ENCODE results near the gene KRT8.

The KRT8 gene

GRCh38 chr12:52924764-52925716 is 20.2 kb upstream of the KRT8 start:
- no peak for DNase-seq

DNA sequence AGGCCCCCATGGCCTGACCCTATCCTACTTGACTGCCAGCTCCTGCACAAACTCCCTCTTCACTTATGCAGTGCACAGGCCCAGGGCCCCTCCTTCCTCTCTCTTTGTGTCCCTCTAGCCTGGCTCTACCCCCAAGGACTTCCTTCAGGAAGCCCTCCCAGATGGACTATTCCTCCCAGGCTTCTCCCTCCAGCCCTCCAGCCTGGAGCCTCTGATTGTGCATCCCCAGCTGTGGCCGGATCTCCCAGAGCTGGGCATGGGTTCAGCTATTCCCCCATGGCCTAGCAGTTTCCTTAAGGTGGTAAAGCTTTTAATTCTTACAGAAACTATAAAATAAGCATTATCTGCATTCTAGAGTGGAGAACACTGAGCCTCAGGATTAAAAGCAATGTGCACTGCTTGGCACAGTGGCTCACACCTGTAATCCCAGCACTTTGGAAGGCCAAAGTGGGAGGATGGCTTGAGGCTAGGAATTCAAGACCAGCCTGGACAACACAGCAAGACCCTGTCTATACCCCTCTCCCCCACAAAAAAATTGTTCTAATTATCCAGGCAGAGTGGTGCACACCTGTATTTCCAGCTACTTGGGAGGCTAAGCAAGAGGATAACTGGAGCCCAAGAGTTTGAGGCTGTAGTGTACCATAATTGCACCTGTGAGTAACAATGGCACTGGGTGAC is 16.8 kb upstream of the KRT8 start:
- DNase-seq, result no peak

- no peak for DNase-seq
These were observed 16.1 kb upstream of the KRT8 start for GRCh38 chr12:52920937-52921336.

DNA sequence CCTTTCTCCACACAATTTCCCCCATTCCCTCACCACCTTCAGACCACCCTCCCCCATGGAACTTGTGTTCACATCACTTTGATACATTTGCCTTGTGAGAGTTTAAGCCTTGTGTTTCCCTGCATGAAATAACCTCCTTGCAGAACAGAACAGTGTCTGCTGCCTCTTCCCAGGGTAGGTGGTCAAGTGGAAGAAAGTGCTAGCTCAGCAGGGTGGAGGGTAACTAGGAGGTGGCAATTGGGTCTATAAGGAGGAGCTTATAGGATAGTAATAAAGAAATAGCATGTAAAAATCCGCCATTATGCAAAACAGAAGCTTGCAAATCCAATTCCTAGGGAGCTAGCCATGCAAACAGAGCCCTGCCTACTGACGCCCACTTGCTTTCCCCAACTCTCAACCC is 13.9 kb upstream of the KRT8 start:
- no peak for DNase-seq

- no peak for DNase-seq
These were observed 13.5 kb upstream of the KRT8 start for GRCh38 chr12:52918351-52918750.

- DNase-seq, result no peak
These were observed 12.9 kb upstream of the KRT8 start for GRCh38 chr12:52917800-52918199.

GRCh38 chr12:52916216-52916615 is 11.3 kb upstream of the KRT8 start:
- DNase-seq, result no peak

- no peak for DNase-seq
These were observed 10.8 kb upstream of the KRT8 start for GRCh38 chr12:52915637-52916036.

GRCh38 chr12:52914576-52915121 is 9.8 kb upstream of the KRT8 start:
- DNase-seq, result no peak

GRCh38 chr12:52913431-52913821 is 8.6 kb upstream of the KRT8 start:
- no peak for DNase-seq

DNA sequence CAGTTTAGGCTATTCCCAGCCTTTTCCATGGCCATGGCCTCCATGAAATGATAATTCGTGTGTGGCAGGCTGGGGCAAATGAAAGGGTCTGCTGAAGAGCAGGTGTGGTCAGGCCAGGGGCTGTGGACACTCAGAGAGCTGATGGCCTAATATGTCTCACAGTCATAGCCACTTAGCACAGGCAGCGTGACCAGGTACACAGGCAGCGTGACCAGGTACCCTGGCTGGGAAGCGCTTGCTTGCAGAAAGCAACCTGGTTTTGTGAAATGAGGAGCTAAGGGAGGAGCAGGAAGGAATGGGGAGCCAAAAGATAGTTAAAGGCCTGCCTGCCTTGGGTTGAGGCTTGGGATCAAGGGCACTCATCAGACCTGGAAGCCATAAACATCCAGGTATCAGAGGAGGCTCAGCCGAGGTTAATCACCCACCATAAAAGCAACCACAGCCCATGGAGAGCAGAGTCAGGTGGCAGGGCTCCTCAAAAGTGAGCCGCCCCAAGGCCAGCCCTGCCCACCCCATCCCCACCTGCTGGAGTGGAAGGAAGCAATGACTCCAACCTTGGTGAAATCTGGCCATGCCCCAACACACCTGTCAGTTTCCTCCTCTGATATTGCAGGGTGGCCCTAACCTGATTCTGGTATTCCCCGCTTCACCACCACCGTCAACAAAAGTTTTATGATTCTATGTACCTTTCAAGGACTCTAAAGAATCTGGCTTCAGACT is 8.0 kb upstream of the KRT8 start:
- DNase-seq, result no peak

DNA sequence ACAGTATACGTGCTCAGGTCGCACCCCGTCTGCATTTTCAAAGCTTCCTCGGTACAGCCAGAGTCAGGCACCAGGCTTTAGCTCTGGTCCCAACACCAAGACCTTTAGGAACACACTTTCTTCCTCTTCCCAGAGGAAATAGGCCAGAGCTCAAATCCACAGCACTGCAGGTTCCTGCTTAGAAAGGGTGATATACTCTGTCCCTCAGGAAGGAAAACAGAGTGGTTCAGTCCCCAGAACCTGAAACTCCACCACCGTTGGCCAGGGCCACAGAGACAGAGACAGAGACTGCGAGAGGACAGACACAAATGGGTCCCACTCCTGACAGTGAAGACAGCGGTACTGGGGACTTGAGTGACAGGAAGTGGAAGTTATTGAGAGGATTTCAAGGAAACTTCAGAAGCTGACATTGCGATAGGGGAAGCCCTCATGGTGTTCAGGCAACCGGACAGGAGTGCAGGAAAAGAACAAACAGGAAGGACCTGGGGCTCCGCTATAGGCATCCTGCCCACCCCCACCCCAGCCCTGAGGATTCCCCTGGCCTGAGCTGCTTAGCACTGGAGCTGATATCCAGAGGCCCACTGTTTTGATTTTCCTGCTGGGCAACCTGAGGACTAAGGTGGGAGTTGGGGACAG is 5.5 kb upstream of the KRT8 start:
- DNase-seq, result no peak

DNA sequence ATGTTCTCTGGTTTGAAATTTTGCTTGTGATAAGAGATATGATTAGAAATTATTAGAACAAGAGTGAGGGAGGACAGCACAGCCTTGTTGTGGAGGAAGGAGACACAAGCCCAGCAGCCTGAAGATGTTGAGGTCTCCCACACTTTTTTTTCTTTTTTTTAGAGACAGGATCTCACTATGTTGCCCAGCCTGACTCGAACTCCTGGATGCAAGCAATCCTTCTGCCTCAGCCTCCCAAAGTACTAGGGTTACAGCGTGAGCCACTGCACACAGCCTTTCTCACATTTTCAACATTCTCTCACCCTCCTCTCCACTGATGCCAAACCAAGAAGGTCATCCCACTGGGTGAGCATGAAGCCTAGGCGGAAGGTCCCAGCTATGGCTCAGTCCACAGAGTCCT is 4.9 kb upstream of the KRT8 start:
- DNase-seq, result no peak

DNA sequence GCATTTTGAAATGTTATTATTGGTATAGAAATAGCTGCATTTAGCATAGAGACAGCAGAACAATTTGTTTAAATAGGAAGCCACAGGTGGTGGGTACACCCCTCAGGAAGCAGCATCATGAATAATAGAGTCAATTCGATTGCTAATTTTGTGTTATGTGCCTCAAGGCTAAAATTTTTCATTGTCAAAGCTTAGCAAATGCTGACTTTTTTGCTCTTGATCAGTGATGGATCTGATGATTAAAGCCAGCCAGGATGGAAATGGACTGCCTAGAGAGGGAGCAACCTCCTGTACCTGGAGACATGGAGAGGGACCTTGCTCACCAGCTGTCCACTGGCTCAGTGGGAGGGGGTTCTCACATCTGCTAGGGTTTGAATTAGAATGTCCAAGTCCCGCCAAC is 4.5 kb upstream of the KRT8 start:
- DNase-seq, result no peak

DNA sequence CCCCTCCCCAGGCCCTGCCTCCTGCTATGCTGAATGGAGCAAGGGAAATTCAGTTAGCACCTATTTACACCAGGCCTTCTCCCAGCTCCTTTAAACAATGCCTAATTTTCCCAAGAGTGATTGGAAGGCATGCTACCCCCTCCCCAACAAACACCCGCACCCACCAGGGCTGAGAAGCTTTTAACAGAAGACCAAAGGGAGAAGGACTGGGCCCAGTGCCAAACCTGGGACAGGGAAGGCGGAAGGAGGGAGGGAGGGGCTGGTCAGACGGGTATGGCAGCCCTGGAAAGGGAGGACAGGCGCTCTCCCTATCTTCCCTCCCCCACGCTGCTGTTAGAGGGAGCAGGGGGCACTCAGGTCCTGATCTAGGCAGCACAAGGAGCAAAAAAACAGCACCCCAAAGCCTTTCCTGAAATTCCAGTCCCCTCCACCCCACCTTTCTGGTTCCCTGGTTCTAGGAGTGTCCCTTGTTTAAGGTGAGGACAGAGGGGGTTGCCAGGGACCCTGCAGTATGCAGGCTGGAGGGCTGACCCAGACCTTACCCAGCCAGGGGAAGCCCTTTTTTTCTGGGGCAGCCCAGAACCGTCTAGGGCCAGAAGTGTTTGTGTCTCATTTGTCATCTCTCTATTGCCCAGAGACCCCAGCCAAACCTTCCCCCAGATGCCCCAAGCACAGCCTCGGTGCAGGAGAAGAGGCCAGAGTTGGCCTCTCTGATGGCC is 2.4 kb upstream of the KRT8 start:
- DNase-seq, result no peak

DNA sequence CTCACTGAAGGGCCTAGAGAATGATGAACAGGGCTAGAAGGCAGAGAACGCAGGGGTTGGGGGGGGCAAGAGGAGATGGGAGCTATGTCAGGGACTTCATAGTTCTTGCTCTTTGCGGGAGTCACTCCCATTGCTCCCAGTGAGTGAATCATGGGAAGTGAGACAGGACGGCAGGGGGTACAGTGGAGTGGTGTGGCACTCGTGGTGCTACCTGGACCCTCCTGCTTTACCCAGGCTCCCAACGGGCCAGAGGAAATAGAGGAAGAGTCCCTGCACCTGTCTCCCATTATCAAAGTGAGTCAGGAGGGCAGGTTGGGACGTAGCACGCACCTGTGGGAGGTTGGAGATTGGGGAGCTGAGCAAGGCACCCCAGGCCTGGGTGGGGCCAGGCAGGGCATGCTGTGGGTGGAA is 1.3 kb upstream of the KRT8 start:
- no peak for DNase-seq

GRCh38 chr12:52903855-52904508 is 894 bp downstream of the KRT8 start:
- DNase-seq, result no peak

GRCh38 chr12:52903285-52903854 is 1.5 kb downstream of the KRT8 start:
- DNase-seq, result no peak

DNA sequence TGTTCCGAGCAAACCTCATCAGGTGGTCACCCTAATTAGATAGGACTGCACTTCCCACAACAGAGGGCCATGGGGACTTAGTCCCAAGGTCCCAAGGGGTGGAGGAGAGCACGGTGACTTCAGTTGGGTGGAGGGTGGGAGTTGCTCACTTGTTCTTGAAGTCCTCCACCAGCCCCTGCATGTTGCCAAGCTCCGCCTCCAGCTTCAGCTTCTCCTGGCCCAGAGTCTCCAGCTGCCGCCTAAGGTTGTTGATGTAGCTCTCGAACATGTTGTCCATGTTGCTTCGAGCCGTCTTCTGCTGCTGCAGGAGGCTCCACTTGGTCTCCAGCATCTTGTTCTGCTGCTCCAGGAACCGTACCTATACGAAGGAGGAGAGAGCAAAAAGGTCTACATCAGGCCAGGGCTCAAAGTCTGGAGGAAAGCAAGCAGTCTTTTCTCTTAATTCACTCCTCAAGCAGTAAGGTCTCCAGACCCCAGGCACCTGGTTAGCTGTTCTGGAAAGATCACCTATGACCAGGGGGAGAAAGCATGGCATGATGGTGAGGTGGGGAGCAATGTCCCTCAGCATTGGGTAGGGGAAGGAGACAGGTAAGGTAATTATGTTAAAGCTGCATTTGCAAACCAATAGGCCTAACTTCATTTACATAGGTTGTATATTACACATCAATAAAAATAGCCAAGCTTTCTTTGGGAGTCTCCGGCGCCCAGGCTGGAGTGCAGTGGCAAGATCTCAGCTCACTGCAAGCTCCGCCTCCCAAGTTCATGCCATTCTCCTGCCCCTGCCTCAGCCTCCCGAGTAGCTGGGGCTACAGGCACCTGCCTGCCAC is 2.9 kb downstream of the KRT8 start:
- DNase-seq, result no peak
